MCF 10A (cell line): ENCODE results near the gene MRPS6. TPM values are rescaled to one million over a fixed set of nuclear protein-coding genes. Genes with fewer than 3 reads are reported as not detected.

Experiments used
- BruUV-seq: library from RNA; stranded (reverse); fragments of 400-500 nt; replicated peaks from 2 replicates; lab custom pipeline; 2021; lab: Mats Ljungman, UMichigan
- CTCF ChIA-PET: fragments of 300-600 bp; sonication (Branson Sonifier 250); formaldehyde crosslinking; extraction: SDS; loops from one replicate; lab custom pipeline; 2021; ENCODE audit warnings: antibody characterized with exemption, inconsistent platforms; lab: Yijun Ruan, JAX
- POLR2A ChIA-PET: fragments of 300-600, 350-650 bp; sonication (Branson Sonifier 250); formaldehyde crosslinking; extraction: SDS; loops from one replicate; lab custom pipeline; 2020; ENCODE audit warnings: antibody characterized with exemption, inconsistent platforms; lab: Yijun Ruan, JAX
- DNase-seq: peaks from one replicate; pipeline ENCODE4 v3.0.0-alpha.2; 2018; ENCODE audit not compliant: unreplicated experiment
- H3K27ac Mint-ChIP-seq: one replicate; pipeline ENCODE4 v1.8.0; 2022; ENCODE audit warnings: mild to moderate bottlenecking, low read depth, mixed read lengths; ENCODE audit not compliant: unreplicated experiment
- H3K27me3 Mint-ChIP-seq: one replicate; pipeline ENCODE4 v1.8.0; 2022; ENCODE audit warnings: mixed read lengths; ENCODE audit not compliant: insufficient read depth, unreplicated experiment
- H3K36me3 Mint-ChIP-seq: one replicate; pipeline ENCODE4 v1.8.0; 2022; ENCODE audit warnings: mild to moderate bottlenecking, moderate library complexity, mixed read lengths; ENCODE audit not compliant: insufficient read depth, unreplicated experiment
- H3K4me1 Mint-ChIP-seq: one replicate; pipeline ENCODE4 v1.8.0; 2022; ENCODE audit warnings: mixed read lengths; ENCODE audit not compliant: insufficient read depth, unreplicated experiment
- H3K4me3 Mint-ChIP-seq: one replicate; pipeline ENCODE4 v1.8.0; 2022; ENCODE audit warnings: mild to moderate bottlenecking, moderate library complexity, mixed read lengths; ENCODE audit not compliant: unreplicated experiment
- H3K9me3 Mint-ChIP-seq: one replicate; pipeline ENCODE4 v1.8.0; 2022; ENCODE audit warnings: mixed read lengths; ENCODE audit not compliant: unreplicated experiment
- intact Hi-C: fragments of 100-400 bp; cut with micrococcal nuclease; formaldehyde crosslinking; loops from 2 replicates; pipeline ENCODE4 v1.14.1; 2022
- total RNA-seq: library from RNA; stranded (reverse); gene quantifications from 2 replicates; pipeline ENCODE4 v1.2.3, GENCODE V29; 2022
- TF ChIP-seq, protein P1 (sequence below): fragments of 200-600 bp; IDR thresholded peaks from one replicate; pipeline ENCODE4 v1.8.0; 2022; ENCODE audit warnings: antibody characterized with exemption, mild to moderate bottlenecking; ENCODE audit not compliant: unreplicated experiment

Gene MRPS6
- total RNA-seq, 1 experiment from 2014 or later: 86.0 TPM

- POLR2A ChIA-PET: interaction anchor here (0.9 kb wide), 1 partner anchor 11 kb away, joined by 3 read pairs; no protein-coding TSS in a partner anchor
- TF ChIP-seq, protein P1, sequence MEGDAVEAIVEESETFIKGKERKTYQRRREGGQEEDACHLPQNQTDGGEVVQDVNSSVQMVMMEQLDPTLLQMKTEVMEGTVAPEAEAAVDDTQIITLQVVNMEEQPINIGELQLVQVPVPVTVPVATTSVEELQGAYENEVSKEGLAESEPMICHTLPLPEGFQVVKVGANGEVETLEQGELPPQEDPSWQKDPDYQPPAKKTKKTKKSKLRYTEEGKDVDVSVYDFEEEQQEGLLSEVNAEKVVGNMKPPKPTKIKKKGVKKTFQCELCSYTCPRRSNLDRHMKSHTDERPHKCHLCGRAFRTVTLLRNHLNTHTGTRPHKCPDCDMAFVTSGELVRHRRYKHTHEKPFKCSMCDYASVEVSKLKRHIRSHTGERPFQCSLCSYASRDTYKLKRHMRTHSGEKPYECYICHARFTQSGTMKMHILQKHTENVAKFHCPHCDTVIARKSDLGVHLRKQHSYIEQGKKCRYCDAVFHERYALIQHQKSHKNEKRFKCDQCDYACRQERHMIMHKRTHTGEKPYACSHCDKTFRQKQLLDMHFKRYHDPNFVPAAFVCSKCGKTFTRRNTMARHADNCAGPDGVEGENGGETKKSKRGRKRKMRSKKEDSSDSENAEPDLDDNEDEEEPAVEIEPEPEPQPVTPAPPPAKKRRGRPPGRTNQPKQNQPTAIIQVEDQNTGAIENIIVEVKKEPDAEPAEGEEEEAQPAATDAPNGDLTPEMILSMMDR: no peak
- Mint-ChIP-seq H3K27ac (no peak overlapping the region), H3K27me3 (no peaks in the 10 kb centered on the region), H3K9me3 (peaks cover 6% of the 10 kb centered on the region), H3K4me3 (no peak overlapping the region), H3K4me1 (peaks cover 31% of the 10 kb centered on the region), H3K36me3 (peaks cover 5% of the 10 kb centered on the region)
- intact Hi-C loops: no loop called here
- CTCF ChIA-PET: interaction anchor here (0.5 to 0.9 kb wide), 2 partner anchors 44 to 72 kb away, joined by 4 to 5 read pairs; no protein-coding TSS in a partner anchor
- no TSS peak for BruUV-seq
- DNase-seq: no peak
Measured at GRCh38 chr21:34039678-34040382, 33.5 kb upstream of the MRPS6 start.

DNA sequence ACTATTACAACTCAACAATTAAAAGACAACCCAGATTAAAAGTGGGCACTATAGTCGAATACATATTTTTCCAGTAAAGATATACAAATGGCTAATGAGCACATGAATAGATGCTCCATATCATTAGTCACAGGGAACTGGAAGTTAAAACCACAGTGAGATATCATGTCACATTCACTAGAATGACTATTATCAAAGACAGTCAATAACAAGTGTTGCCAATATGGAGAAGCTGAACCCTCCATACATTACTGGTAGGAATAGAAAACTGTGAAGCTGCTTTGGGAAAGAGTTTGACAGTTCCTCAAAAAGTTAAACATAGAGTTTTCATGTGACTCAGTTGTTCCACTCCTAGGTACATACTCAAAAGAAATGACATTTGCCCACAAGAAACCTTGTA, 30.6 kb upstream of the MRPS6 start:
- Mint-ChIP-seq H3K27ac (no peak overlapping the region), H3K36me3 (peaks cover 4% of the 10 kb centered on the region), H3K4me1 (peaks cover 6% of the 10 kb centered on the region), H3K9me3 (peaks cover 8% of the 10 kb centered on the region), H3K4me3 (no peak overlapping the region), H3K27me3 (no peaks in the 10 kb centered on the region)
- no TSS peak for BruUV-seq
- no peak for DNase-seq
- intact Hi-C loops: no loop called here
- POLR2A ChIA-PET: interaction anchor here (0.7 kb wide), 1 partner anchor 594 kb away, joined by 3 read pairs; no protein-coding TSS in a partner anchor
- CTCF ChIA-PET: no interaction called here
- TF ChIP-seq, protein P1: no peak

DNA sequence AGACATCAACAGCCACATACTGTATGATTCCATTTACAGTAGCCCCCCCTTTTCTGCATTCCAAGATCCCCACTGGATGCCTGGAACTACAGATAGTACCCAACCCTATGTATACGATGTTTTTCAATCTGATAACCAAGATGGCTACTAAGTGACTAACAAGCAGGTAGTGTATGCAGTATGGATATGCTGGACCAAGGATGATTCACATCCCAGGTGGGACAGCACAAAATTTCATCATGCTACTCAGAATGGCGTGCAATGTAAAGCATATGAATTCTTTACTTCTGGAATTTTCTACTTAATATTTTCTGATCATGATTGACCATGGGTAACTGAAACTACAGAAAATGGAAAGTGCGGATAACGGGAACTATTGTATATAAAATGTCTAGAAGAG, 30.0 kb upstream of the MRPS6 start:
- intact Hi-C loops: no loop called here
- TF ChIP-seq, protein P1: no peak
- POLR2A ChIA-PET: interaction anchor here (0.7 kb wide), 1 partner anchor 593 kb away, joined by 3 read pairs; no protein-coding TSS in a partner anchor
- Mint-ChIP-seq H3K27ac (no peak overlapping the region), H3K4me3 (no peak overlapping the region), H3K9me3 (peaks cover 8% of the 10 kb centered on the region), H3K27me3 (no peaks in the 10 kb centered on the region), H3K4me1 (no peaks in the 10 kb centered on the region), H3K36me3 (no peaks in the 10 kb centered on the region)
- CTCF ChIA-PET: no interaction called here
- BruUV-seq: no TSS peak
- DNase-seq: peak; percentile 14

- Mint-ChIP-seq H3K9me3 (peaks cover 8% of the 10 kb centered on the region), H3K27ac (no peak overlapping the region), H3K27me3 (no peaks in the 10 kb centered on the region), H3K4me1 (no peaks in the 10 kb centered on the region), H3K36me3 (no peaks in the 10 kb centered on the region), H3K4me3 (no peak overlapping the region)
- no peak for DNase-seq
- TF ChIP-seq, protein P1: no peak
- intact Hi-C loops: no loop called here
- ChIA-PET POLR2A (no interaction called here), CTCF (interaction anchor here (0.8 kb wide), 1 partner anchor 304 kb away, joined by 4 read pairs; no protein-coding TSS in a partner anchor)
- BruUV-seq: no TSS peak
Measured at GRCh38 chr21:34046917-34047316, 26.5 kb upstream of the MRPS6 start.
